Adrenal gland (tissue), 5 donors: Measurements from ENCODE around the gene TOR2A.

Experiments used
- CTCF ChIP-seq, 6 experiments: fragments of 450-650 bp in 4 of 6; fragments of 200-600 bp in 2 of 6; sonication (generic) in 1 of 6; IDR thresholded peaks; 1 replicate in 5 of 6; 2 replicates in 1 of 6; pipeline versions ENCODE4 v1.5.1 to v1.8.0; 2016 to 2021; ENCODE audit warnings: antibody characterized with exemption in 6 of 6, mild to moderate bottlenecking in 2 of 6, moderate library complexity in 1 of 6
- POLR2A ChIP-seq, 2 donors: fragments of 450-650 bp; IDR thresholded peaks; one replicate each; pipeline ENCODE4 v1.6.1; 2017; ENCODE audit warnings: antibody characterized with exemption in 2 of 2, mild to moderate bottlenecking in 2 of 2, moderate library complexity in 1 of 2
- donor health status: DM: no; HTN: no; CAD: no.

- TF ChIP-seq CTCF (IDR thresholded peaks at IDR 0.05), result no peak
- TF ChIP-seq POLR2A (IDR thresholded peaks at IDR 0.05), result no peak
Measured at GRCh38 chr9:127772603-127773002, 37.5 kb upstream of the TOR2A start.
